ENCODE measurements around the gene SPAG17. TPM values are rescaled to one million over a fixed set of nuclear protein-coding genes. Genes with fewer than 3 reads are reported as not detected.

The SPAG17 gene
- total RNA-seq, 1 donor = 3.3 TPM

GRCh38 chr1:118028267-118028666, 156.8 kb downstream of the SPAG17 start:
- no peak for TF ChIP-seq CTCF (IDR thresholded peaks at IDR 0.05; ENCODE audit: extremely low read depth, low read depth, low read length)
- Histone ChIP-seq H3K79me2 (ENCODE audit: insufficient read depth, low read length) (no peaks in the 10 kb centered on the region), H3K36me3 (ENCODE audit: insufficient read depth, low read length) (no peaks in the 10 kb centered on the region), H3K27me3 (ENCODE audit: insufficient read depth, low read length) (peaks cover 4% of the 10 kb centered on the region), H4K20me1 (ENCODE audit: insufficient read depth, low read length) (no peaks in the 10 kb centered on the region), H3K9me3 (ENCODE audit: low read depth, low read length) (no peaks in the 10 kb centered on the region), H3K27ac (ENCODE audit: low read depth, low read length) (no peak overlapping the region), H3K4me1 (ENCODE audit: insufficient read depth, low read length) (no peaks in the 10 kb centered on the region), H3K4me3 (ENCODE audit: insufficient read depth, low read length) (no peak overlapping the region), H2AFZ (ENCODE audit: low read length) (no peak overlapping the region), H3K4me2 (ENCODE audit: insufficient read depth, low read length) (no peak overlapping the region)
- DNase-seq (ENCODE audit: insufficient read length, low spot score, missing footprints) = no peak

- H3K9me3 ChIP-seq (ENCODE audit: low read depth, low read length) = no peaks in the 10 kb centered on the region
Observed at GRCh38 chr1:118023199-118023598, 161.8 kb downstream of the SPAG17 start.

GRCh38 chr1:118021668-118022067, 163.4 kb downstream of the SPAG17 start:
- DNase-seq (ENCODE audit: insufficient read length, low spot score, missing footprints) = no peak
- H2AFZ ChIP-seq (ENCODE audit: low read length) = no peak overlapping the region
- no peaks in the 10 kb centered on the region for H3K79me2 ChIP-seq (ENCODE audit: insufficient read depth, low read length)
- no peaks in the 10 kb centered on the region for H3K4me1 ChIP-seq (ENCODE audit: insufficient read depth, low read length)
- TF ChIP-seq CTCF (IDR thresholded peaks at IDR 0.05; ENCODE audit: extremely low read depth, low read depth, low read length) = no peak
- no peaks in the 10 kb centered on the region for H3K9me3 ChIP-seq (ENCODE audit: low read depth, low read length)
- no peak overlapping the region for H3K27ac ChIP-seq (ENCODE audit: low read depth, low read length)
- H4K20me1 ChIP-seq (ENCODE audit: insufficient read depth, low read length) = no peaks in the 10 kb centered on the region
- H3K4me3 ChIP-seq (ENCODE audit: insufficient read depth, low read length) = no peak overlapping the region
- no peaks in the 10 kb centered on the region for H3K36me3 ChIP-seq (ENCODE audit: insufficient read depth, low read length)
- H3K27me3 ChIP-seq (ENCODE audit: insufficient read depth, low read length) = no peaks in the 10 kb centered on the region
- no peak overlapping the region for H3K4me2 ChIP-seq (ENCODE audit: insufficient read depth, low read length)

More at GRCh38 chr1:118023199-118023598, 161.8 kb downstream of the SPAG17 start:
- no peaks in the 10 kb centered on the region for H4K20me1 ChIP-seq (ENCODE audit: insufficient read depth, low read length)
- no peaks in the 10 kb centered on the region for H3K36me3 ChIP-seq (ENCODE audit: insufficient read depth, low read length)
- no peak overlapping the region for H3K4me2 ChIP-seq (ENCODE audit: insufficient read depth, low read length)
- H3K79me2 ChIP-seq (ENCODE audit: insufficient read depth, low read length) = no peaks in the 10 kb centered on the region
- H3K4me1 ChIP-seq (ENCODE audit: insufficient read depth, low read length) = no peaks in the 10 kb centered on the region
- H3K4me3 ChIP-seq (ENCODE audit: insufficient read depth, low read length) = no peak overlapping the region
- H2AFZ ChIP-seq (ENCODE audit: low read length) = no peak overlapping the region
- H3K27me3 ChIP-seq (ENCODE audit: insufficient read depth, low read length) = no peaks in the 10 kb centered on the region
- H3K27ac ChIP-seq (ENCODE audit: low read depth, low read length) = no peak overlapping the region
- no peak for TF ChIP-seq CTCF (IDR thresholded peaks at IDR 0.05; ENCODE audit: extremely low read depth, low read depth, low read length)
- DNase-seq (ENCODE audit: insufficient read length, low spot score, missing footprints) = no peak

- Histone ChIP-seq H2AFZ (ENCODE audit: low read length) (no peak overlapping the region), H3K4me1 (ENCODE audit: insufficient read depth, low read length) (no peaks in the 10 kb centered on the region), H3K27ac (ENCODE audit: low read depth, low read length) (no peak overlapping the region), H3K4me2 (ENCODE audit: insufficient read depth, low read length) (no peak overlapping the region), H3K27me3 (ENCODE audit: insufficient read depth, low read length) (no peaks in the 10 kb centered on the region), H3K79me2 (ENCODE audit: insufficient read depth, low read length) (no peaks in the 10 kb centered on the region), H3K9me3 (ENCODE audit: low read depth, low read length) (no peaks in the 10 kb centered on the region), H3K36me3 (ENCODE audit: insufficient read depth, low read length) (no peaks in the 10 kb centered on the region), H4K20me1 (ENCODE audit: insufficient read depth, low read length) (no peaks in the 10 kb centered on the region), H3K4me3 (ENCODE audit: insufficient read depth, low read length) (no peak overlapping the region)
- no peak for DNase-seq (ENCODE audit: insufficient read length, low spot score, missing footprints)
- no peak for TF ChIP-seq CTCF (IDR thresholded peaks at IDR 0.05; ENCODE audit: extremely low read depth, low read depth, low read length)
Observed at GRCh38 chr1:118018060-118018459, 167.0 kb downstream of the SPAG17 start.
